ENCODE results near the gene KBTBD8. TPM values are rescaled to one million over a fixed set of nuclear protein-coding genes. Genes with fewer than 3 reads are reported as not detected.
A peak's percentile ranks its signal among the peaks of the same experiment; 100 is the strongest.

The KBTBD8 gene
- 10 to 100 TPM in 1 of 2 donors, 1 to 10 TPM in 1; 10.0 to 12.2 TPM for total RNA-seq
- 8.4 TPM for polyA plus RNA-seq (ENCODE audit: insufficient read depth, low read depth, low replicate concordance)
- long read RNA-seq, donor 1: 0 reads
- long read RNA-seq, donor 2: 0 reads

GRCh38 chr3:66998113-66998903, at the start of gene KBTBD8:
TSS of gene KBTBD8 (plus strand) at chr3:66998307. CDS start at chr3:66998356, 49 bp downstream.
- no peak for TF ChIP-seq CTCF (IDR thresholded peaks at IDR 0.05)
- TF ChIP-seq POLR2A (IDR thresholded peaks at IDR 0.05): no peak
- no peaks in the 10 kb centered on the region for H3K4me1 ChIP-seq
- H3K4me3 ChIP-seq: peak within 1 kb of the TSS; percentile 79 to 84
- intact Hi-C loops (cut with DNase I; ENCODE audit: low total_unique reads): no loop called here
- DNase-seq: peak; percentile 99
- H3K9me3 ChIP-seq: no peaks in the 10 kb centered on the region
- no peaks in the 10 kb centered on the region for H3K27me3 ChIP-seq
- WGBS, 2 donors: 0 to 1% methylated on average over 72 to 73 of the region's 75 CpGs
- H3K36me3 ChIP-seq (ENCODE audit: low read depth, missing control alignments): no peaks in the 10 kb centered on the region
- H3K27ac ChIP-seq: peak within 1 kb of the TSS; percentile 54 to 60

GRCh38 chr3:66948838-66949237, 49.3 kb upstream of the KBTBD8 start:
- DNase-seq: no peak
- no peak overlapping the region for H3K27ac ChIP-seq
- intact Hi-C loops (cut with DNase I; ENCODE audit: low total_unique reads): no loop called here
- H3K36me3 ChIP-seq (ENCODE audit: low read depth, missing control alignments): no peaks in the 10 kb centered on the region
- no peaks in the 10 kb centered on the region for H3K9me3 ChIP-seq
- no peaks in the 10 kb centered on the region for H3K27me3 ChIP-seq
- H3K4me3 ChIP-seq: no peak overlapping the region
- TF ChIP-seq CTCF (IDR thresholded peaks at IDR 0.05): no peak
- H3K4me1 ChIP-seq: no peaks in the 10 kb centered on the region
- WGBS, 2 donors: 69 to 77% methylated on average over 2 of the region's 2 CpGs

GRCh38 chr3:66949898-66950297, 48.2 kb upstream of the KBTBD8 start:
- intact Hi-C loops (cut with DNase I; ENCODE audit: low total_unique reads): no loop called here
- Histone ChIP-seq H3K27ac (no peak overlapping the region), H3K4me1 (no peaks in the 10 kb centered on the region), H3K36me3 (ENCODE audit: low read depth, missing control alignments) (no peaks in the 10 kb centered on the region), H3K4me3 (no peak overlapping the region), H3K9me3 (no peaks in the 10 kb centered on the region), H3K27me3 (no peaks in the 10 kb centered on the region)
- 93 to 95% methylated on average over 3 of the region's 3 CpGs for WGBS, 2 donors
- TF ChIP-seq CTCF (IDR thresholded peaks at IDR 0.05) (no peak), POLR2A (IDR thresholded peaks at IDR 0.05) (no peak)
- DNase-seq: no peak

- DNase-seq: no peak
- whole genome bisulfite sequencing, 2 donors: 88 to 89% methylated on average over 1 of the region's 1 CpG
- H3K27ac ChIP-seq: no peak overlapping the region
These were observed 45.8 kb upstream of the KBTBD8 start for GRCh38 chr3:66952357-66952756.

More at GRCh38 chr3:66952357-66952756, 45.8 kb upstream of the KBTBD8 start:
- no peaks in the 10 kb centered on the region for H3K4me1 ChIP-seq
- TF ChIP-seq POLR2A (IDR thresholded peaks at IDR 0.05) (no peak), CTCF (IDR thresholded peaks at IDR 0.05) (no peak)
- no peak overlapping the region for H3K4me3 ChIP-seq
- no peaks in the 10 kb centered on the region for H3K9me3 ChIP-seq
- no peaks in the 10 kb centered on the region for H3K36me3 ChIP-seq (ENCODE audit: low read depth, missing control alignments)
- intact Hi-C loops (cut with DNase I; ENCODE audit: low total_unique reads): no loop called here
- no peaks in the 10 kb centered on the region for H3K27me3 ChIP-seq

Measured in testis (tissue), 5 donors.